B cell (primary cell): ENCODE data around the gene MPDU1. TPM values are rescaled to one million over a fixed set of nuclear protein-coding genes. Genes with fewer than 3 reads are reported as not detected.
A peak's percentile ranks its signal among the peaks of the same experiment; 100 is the strongest.

Experiments used
- ATAC-seq: fragments of 200-7000 bp; cut with Tn5 transposase; one replicate; pipeline ENCODE4 v1.10.0; 2021; ENCODE audit warnings: low read depth, mild to moderate bottlenecking, moderate number of reproducible peaks, moderate library complexity
- CTCF ChIA-PET: fragments of 350-600 bp; sonication (Branson Sonifier 250); formaldehyde crosslinking; loops from one replicate; lab custom pipeline; 2021; ENCODE audit warnings: antibody characterized with exemption, inconsistent platforms; lab: Charles Lee
- POLR2A ChIA-PET: fragments of 350-600 bp; sonication (Branson Sonifier 250); formaldehyde crosslinking; loops from one replicate; lab custom pipeline; 2021; ENCODE audit warnings: antibody characterized with exemption; lab: Charles Lee
- DNase-seq: peaks from one replicate; pipeline ENCODE4 v3.0.0; 2013
- H2AFZ ChIP-seq: 2 replicates; pipeline ENCODE4 v1.6.1; 2012; ENCODE audit warnings: mild to moderate bottlenecking, low read depth, low read length; ENCODE audit not compliant: insufficient read depth, poor library complexity, severe bottlenecking
- H3K27ac ChIP-seq, 2 donors: 1 replicate in 1 of 2; 2 replicates in 1 of 2; pipeline ENCODE4 v1.5.1; 2012 to 2013; ENCODE audit warnings: low read length in 2 of 2, mild to moderate bottlenecking in 2 of 2, moderate library complexity in 1 of 2
- H3K27me3 ChIP-seq, 4 experiments: fragments of 200-600 bp in 1 of 4; sonication (generic) in 1 of 4; replicated peaks in 1 of 4; 1 replicate in 2 of 4; 2 replicates in 2 of 4; pipeline versions ENCODE4 v1.6.1 to v1.7.0; 2013 to 2016; ENCODE audit warnings: low read length in 3 of 4, mild to moderate bottlenecking in 2 of 4, mixed read lengths in 1 of 4, moderate library complexity in 1 of 4; ENCODE audit not compliant: insufficient read depth in 4 of 4, control insufficient read depth in 3 of 4; ENCODE audit errors: control extremely low read depth in 1 of 4
- H3K36me3 ChIP-seq, 2 experiments: replicated peaks in 1 of 2; 1 replicate in 1 of 2; 2 replicates in 1 of 2; pipeline versions ENCODE4 v1.6.1 to v1.7.1; 2013; ENCODE audit warnings: low read length in 1 of 2; ENCODE audit not compliant: insufficient read depth in 2 of 2, control insufficient read depth in 1 of 2; ENCODE audit errors: control extremely low read depth in 1 of 2, extremely low read depth in 1 of 2
- H3K4me1 ChIP-seq, 2 donors: fragments of 200-600 bp in 1 of 2; sonication (generic) in 1 of 2; 1 replicate in 1 of 2; 2 replicates in 1 of 2; pipeline versions ENCODE4 v1.5.1 to v1.6.1; 2013 to 2017; ENCODE audit warnings: low read length in 2 of 2; ENCODE audit not compliant: control insufficient read depth in 2 of 2, insufficient read depth in 2 of 2
- H3K4me2 ChIP-seq: replicated peaks from 2 replicates; pipeline ENCODE3; 2012; ENCODE audit warnings: mild to moderate bottlenecking, low read depth, low read length; ENCODE audit not compliant: poor library complexity, severe bottlenecking
- H3K4me3 ChIP-seq, 5 experiments: fragments of 200-600 bp in 1 of 5; sonication (generic) in 1 of 5; 1 replicate in 3 of 5; 2 replicates in 2 of 5; pipeline versions ENCODE4 v1.5.1 to v1.7.0; 2011 to 2016; ENCODE audit warnings: low read length in 4 of 5, mild to moderate bottlenecking in 4 of 5, low read depth in 2 of 5, control low read depth in 1 of 5, moderate library complexity in 1 of 5; ENCODE audit not compliant: insufficient read depth in 1 of 5; ENCODE audit errors: control extremely low read depth in 1 of 5, extremely low read depth in 1 of 5
- H3K79me2 ChIP-seq: fragments of 200-600 bp; sonication (generic); one replicate; pipeline ENCODE4 v1.6.0; 2016; ENCODE audit warnings: low read length; ENCODE audit not compliant: control insufficient read depth, insufficient read depth
- H3K9ac ChIP-seq: fragments of 200-600 bp; sonication (generic); 2 replicates; pipeline ENCODE4 v1.6.1; 2017; ENCODE audit warnings: mild to moderate bottlenecking, low read length, moderate library complexity
- H3K9me3 ChIP-seq, 3 donors: one replicate each; pipeline versions ENCODE4 v1.6.1 to v1.7.1; 2013; ENCODE audit warnings: low read length in 2 of 3; ENCODE audit not compliant: control insufficient read depth in 2 of 3, insufficient read depth in 1 of 3; ENCODE audit errors: control extremely low read depth in 1 of 3
- H4K20me1 ChIP-seq: 2 replicates; pipeline ENCODE4 v1.6.0; 2012; ENCODE audit warnings: mild to moderate bottlenecking, low read length; ENCODE audit not compliant: insufficient read depth, control insufficient read depth, poor library complexity, severe bottlenecking
- H3K27ac Mint-ChIP-seq: one replicate; pipeline ENCODE4 v1.8.0; 2021; ENCODE audit warnings: mixed read lengths
- H3K27me3 Mint-ChIP-seq: one replicate; pipeline ENCODE4 v1.8.0; 2021; ENCODE audit warnings: mixed read lengths
- H3K4me1 Mint-ChIP-seq: one replicate; pipeline ENCODE4 v1.8.0; 2021; ENCODE audit warnings: mixed read lengths
- H3K4me3 Mint-ChIP-seq: one replicate; pipeline ENCODE4 v1.8.0; 2021; ENCODE audit warnings: mixed read lengths
- H3K9me3 Mint-ChIP-seq: one replicate; pipeline ENCODE4 v1.8.0; 2022; ENCODE audit warnings: mixed read lengths; ENCODE audit not compliant: insufficient read depth
- EZH2 ChIP-seq: IDR thresholded peaks from 2 replicates; pipeline ENCODE4 v1.6.1; 2012; ENCODE audit warnings: borderline replicate concordance, low read depth, mild to moderate bottlenecking, moderate library complexity, low read length; ENCODE audit not compliant: insufficient read depth, poor library complexity, severe bottlenecking
- WGBS: methylation state at CpG from one replicate; pipeline ENCODE4 v1.1.5; 2013; ENCODE audit warnings: missing lambda C conversion rate; ENCODE audit not compliant: insufficient coverage; 5-methylcytosine and 5-hydroxymethylcytosine counted together
- intact Hi-C: fragments of 100-400 bp; cut with micrococcal nuclease; formaldehyde crosslinking; loops from one replicate; pipeline ENCODE4 v1.10.0; 2022
- polyA plus RNA-seq: library from polyadenylated mRNA; depleted of rRNA; stranded (reverse); fragments of >200 nt; gene quantifications from 2 replicates; pipeline ENCODE4 v1.2.3, GENCODE V29; 2012
- total RNA-seq, 2 donors: library from RNA; stranded (reverse); fragments of 120-200 nt in 1 of 2; gene quantifications; 1 replicate in 1 of 2; 2 replicates in 1 of 2; pipeline versions ENCODE4 v1.2.3 to v1.2.4, GENCODE V29; 2013 to 2022
- TF ChIP-seq, protein P1 (sequence below): fragments of 200-600 bp; IDR thresholded peaks from one replicate; pipeline ENCODE4 v1.8.0; 2022; ENCODE audit warnings: antibody characterized with exemption, mild to moderate bottlenecking

MPDU1 gene
- total and polyA plus RNA-seq, 2 donors (not counting 1 experiment from before 2014, with no cell fraction given), result 31.7 to 51.5 TPM

- H3K4me1 ChIP-seq, result peaks cover 44 to 64% of the 10 kb centered on the region in 2 donors
- peak within 1 kb of the TSS; percentile 97 for H3K27ac ChIP-seq
- H3K4me1 Mint-ChIP-seq, result peaks cover 62% of the 10 kb centered on the region
- no peaks in the 10 kb centered on the region for H3K27me3 Mint-ChIP-seq
- peaks cover 14% of the 10 kb centered on the region for H4K20me1 ChIP-seq
- H3K4me3 Mint-ChIP-seq, result peak within 1 kb of the TSS; percentile 97
- H3K9me3 Mint-ChIP-seq, result no peaks in the 10 kb centered on the region
- no peaks in the 10 kb centered on the region for H3K27me3 ChIP-seq
- peak within 1 kb of the TSS; percentile 92 for H2AFZ ChIP-seq
- WGBS, result 7% methylated on average over 11 of the region's 16 CpGs
- ChIA-PET POLR2A (interaction anchor here (0.6 to 4.3 kb wide), 6 partner anchors 9 to 223 kb away, joined by 3 to 32 read pairs (median 6); partner anchors contain the start of gene ACAP1), CTCF (interaction anchor here (0.7 to 25.0 kb wide), 7 partner anchors 11 to 513 kb away, joined by 3 to 666 read pairs (median 9); partner anchors contain the start of genes MPDU1, TMEM102 and TNFSF12)
- ATAC-seq (no peak), DNase-seq (peak; percentile 60)
- peaks cover 0 to 9% of the 10 kb centered on the region in 2 experiments for H3K36me3 ChIP-seq
- H3K9me3 ChIP-seq, result no peaks in the 10 kb centered on the region
- peak within 1 kb of the TSS; percentile 98 for H3K27ac Mint-ChIP-seq
- H3K79me2 ChIP-seq, result peaks cover 32% of the 10 kb centered on the region
- peak within 1 kb of the TSS; percentile 78 for H3K9ac ChIP-seq
- TF ChIP-seq, protein P1, sequence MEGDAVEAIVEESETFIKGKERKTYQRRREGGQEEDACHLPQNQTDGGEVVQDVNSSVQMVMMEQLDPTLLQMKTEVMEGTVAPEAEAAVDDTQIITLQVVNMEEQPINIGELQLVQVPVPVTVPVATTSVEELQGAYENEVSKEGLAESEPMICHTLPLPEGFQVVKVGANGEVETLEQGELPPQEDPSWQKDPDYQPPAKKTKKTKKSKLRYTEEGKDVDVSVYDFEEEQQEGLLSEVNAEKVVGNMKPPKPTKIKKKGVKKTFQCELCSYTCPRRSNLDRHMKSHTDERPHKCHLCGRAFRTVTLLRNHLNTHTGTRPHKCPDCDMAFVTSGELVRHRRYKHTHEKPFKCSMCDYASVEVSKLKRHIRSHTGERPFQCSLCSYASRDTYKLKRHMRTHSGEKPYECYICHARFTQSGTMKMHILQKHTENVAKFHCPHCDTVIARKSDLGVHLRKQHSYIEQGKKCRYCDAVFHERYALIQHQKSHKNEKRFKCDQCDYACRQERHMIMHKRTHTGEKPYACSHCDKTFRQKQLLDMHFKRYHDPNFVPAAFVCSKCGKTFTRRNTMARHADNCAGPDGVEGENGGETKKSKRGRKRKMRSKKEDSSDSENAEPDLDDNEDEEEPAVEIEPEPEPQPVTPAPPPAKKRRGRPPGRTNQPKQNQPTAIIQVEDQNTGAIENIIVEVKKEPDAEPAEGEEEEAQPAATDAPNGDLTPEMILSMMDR, result no peak
- no peak for TF ChIP-seq EZH2
- peak within 1 kb of the TSS; percentile 53 to 74 (median 60) for H3K4me3 ChIP-seq
- peak within 1 kb of the TSS; percentile 96 for H3K4me2 ChIP-seq
- intact Hi-C loops, result no loop called here
Observed at GRCh38 chr17:7558544-7559319, 24.9 kb upstream of the MPDU1 start, which contains the start of gene TNFSF13. TNFSF13 (plus strand) TSS chr17:7558750; CDS start chr17:7559040, 290 bp downstream.
